Stimulated activated CD4-positive, alpha-beta T cell treated with anti-CD3 and anti-CD28 coated beads, Interleukin-12 subunit alpha, Interleukin-12 subunit beta, amount 100 ng/mL, for 4 hours (primary cell): ENCODE results near the gene SHISA6.

Source experiments
- DNase-seq: peaks from one replicate; pipeline ENCODE4 v3.0.0-alpha.2; 2020

Gene SHISA6

GRCh38 chr17:11467639-11468038 lies 226.6 kb downstream of the SHISA6 start:
- DNase-seq, result no peak

DNA sequence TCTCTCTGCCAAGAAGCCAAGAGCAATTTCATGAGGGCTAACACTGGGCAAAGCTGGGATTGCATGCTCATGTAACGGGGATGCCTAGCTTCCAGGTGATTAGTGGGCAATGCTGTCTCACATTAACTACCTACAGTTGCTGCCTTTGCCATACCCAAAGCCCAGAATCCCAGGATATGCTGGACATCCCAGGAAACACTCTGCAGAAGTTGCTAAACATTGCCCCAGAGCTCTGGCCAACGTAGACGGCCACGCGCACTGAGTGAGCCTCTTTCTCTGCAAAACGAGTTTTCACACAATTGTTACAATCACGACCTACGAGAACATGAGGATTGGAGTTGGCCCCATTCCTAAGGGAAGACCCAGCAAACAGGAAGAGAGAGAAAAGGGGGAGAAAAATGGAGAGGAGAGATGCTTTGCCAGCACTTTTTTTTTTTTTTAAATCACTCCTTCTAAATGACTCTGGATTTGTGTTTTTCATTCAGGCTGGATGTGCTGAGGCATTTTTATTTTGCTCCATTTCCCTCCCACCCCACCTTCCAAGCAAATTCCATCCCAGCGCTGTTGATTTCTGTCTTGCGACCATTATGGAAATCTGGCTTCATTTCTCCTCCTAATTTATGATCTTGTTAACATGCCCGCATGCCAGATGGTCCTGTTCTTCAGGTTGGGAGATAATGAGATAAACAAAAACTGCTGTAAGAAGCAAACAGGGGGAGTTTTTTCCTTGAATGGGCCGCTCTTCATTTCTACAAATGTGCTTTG lies 244.5 kb downstream of the SHISA6 start:
- no peak for DNase-seq

DNA sequence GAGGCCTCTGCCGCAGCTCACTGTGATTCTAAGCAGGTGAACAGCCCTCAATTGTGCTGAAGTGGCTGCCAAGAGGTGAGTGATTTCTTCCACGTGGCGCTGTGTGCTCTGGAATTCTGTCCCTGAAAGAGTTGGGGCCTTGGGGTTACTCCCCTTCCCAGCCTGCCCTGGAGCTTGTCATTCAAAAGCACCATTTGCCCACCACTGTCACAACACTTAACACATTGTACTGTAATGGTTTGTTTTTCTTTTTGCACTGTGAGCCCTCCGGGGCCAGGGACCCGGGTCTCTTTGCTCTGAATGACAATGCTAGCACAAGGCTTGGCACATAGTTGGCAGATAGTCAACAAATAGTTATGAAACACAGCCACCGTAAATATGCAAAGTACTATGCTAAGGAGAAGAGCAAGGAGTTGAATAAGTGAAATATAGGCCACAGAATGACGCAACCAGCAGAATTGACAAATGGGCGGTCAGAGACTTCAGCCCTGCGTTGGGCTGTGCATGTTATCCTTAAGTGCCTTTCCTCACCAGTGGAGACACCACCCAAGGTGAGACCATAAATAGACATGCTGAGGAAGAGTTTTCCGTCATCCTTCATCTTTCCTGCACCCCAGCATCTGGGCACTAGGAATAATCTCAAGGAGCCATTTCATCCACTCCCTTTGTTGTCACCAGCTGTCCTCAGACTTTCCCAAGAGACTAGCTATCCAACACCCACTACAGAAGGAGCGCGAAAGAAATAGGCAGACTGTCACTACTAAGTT lies 245.3 kb downstream of the SHISA6 start:
- no peak for DNase-seq

DNA sequence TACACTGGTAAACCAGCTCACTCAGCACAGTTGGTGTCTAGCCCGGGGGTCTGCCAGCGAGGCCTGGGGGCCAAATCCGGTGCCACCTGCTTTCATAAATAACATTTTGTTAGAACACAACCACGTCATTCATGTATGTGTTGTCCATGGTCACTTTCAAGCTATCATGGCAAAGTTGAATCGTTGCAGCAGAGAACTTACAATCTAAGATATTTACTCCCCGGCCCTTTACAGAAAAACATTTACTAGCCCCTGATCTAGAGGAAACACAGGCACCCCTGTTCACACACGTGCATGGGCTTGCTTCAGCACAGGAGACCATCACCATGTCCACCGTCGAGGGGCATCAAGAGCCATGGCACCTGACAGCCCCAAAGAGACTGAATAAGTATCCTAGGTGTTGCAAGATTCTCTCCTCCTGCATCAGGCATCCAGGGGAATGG lies 245.9 kb downstream of the SHISA6 start:
- DNase-seq, result no peak

DNA sequence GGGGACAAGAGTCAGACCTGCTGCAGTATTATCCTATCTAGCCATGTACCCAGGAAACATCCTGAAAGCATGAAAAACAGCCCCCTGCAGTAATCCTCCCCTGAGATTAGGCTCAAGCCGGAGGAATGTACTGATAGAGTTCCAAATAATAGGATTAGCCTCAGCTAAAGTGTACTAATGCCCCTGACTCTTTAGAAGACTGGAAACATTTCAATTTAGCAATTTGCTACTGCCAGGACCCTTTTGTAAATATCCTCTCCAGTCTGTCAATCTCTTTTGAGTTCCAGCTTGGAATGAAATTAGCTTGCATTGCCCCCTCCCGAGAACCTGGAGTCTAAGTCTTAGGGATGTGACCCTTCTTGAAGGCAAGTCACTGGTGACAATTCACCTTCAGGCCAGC lies 246.5 kb downstream of the SHISA6 start:
- no peak for DNase-seq

- no peak for DNase-seq
These were observed 247.4 kb downstream of the SHISA6 start for GRCh38 chr17:11488407-11488806.

DNA sequence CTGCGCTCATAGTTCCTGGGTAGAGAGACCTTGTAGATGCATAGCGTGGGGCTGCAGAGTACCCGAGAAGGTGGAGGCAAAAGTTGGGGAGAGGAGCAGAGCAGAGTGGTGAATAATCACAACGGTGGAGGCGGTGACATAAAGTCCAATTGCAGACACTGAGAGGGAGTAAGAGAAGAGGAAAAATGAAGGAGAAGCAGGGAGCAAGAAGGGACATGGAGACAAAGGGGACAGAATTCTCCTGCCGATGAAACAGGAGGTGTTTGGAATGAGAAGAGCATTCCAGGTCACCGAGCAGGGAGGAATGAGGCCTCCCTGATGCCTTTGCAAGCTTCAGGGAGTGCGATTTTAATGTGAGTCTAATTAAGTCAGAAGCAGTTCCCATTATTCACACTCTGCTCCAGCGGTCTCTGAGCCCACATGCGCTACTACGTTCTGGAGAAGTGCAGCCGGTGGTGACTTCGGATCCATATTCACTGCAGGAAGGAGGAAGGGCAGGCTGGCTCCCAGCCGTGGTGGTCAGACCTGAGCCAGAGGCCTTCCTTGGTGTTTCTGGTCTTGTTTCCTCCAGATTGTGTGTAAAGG lies 249.2 kb downstream of the SHISA6 start:
- DNase-seq, result no peak

GRCh38 chr17:11492511-11492910 lies 251.5 kb downstream of the SHISA6 start:
- no peak for DNase-seq

DNA sequence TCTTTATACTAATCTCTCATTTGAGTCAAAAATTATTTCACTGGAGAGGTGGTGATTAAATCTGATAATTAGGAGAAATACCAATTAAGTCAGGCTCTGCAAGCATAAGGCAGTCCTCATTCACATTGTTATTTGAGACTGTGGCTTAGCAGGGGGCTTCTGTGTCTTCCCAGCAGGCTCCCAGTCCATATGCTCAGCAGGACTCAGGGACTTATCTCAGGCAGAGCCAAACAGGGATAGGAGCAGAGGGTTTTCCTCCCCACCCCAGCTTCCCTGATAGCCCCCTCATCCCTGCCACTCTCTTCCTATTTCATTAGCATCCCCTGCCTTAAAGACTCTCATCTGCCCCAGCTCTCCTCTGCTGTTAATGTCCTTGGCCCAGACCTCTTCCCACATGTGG lies 252.9 kb downstream of the SHISA6 start:
- no peak for DNase-seq

GRCh38 chr17:11495613-11496012 lies 254.6 kb downstream of the SHISA6 start:
- no peak for DNase-seq

DNA sequence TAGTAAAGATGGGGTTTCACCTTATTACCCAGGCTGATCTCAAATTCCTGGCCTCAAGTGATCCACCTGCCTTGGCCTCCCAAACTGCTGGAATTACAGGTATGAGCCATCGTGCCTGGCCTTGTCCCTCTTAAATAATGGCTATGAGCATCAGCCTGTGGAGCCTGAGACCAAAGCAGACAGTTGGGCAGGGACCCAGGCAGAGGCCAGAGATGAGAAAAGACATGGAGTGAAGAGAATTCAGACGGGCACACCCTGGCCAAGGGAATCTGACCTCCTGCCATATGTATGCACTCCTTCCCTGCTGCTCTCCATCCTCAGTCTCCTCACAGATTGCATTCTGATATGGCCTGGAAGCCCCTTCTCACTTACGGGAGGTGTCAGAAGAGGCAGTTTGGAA lies 258.9 kb downstream of the SHISA6 start:
- no peak for DNase-seq

GRCh38 chr17:11503308-11504035 lies 262.5 kb downstream of the SHISA6 start:
- DNase-seq, result no peak

GRCh38 chr17:11506635-11507034 lies 265.6 kb downstream of the SHISA6 start:
- no peak for DNase-seq

DNA sequence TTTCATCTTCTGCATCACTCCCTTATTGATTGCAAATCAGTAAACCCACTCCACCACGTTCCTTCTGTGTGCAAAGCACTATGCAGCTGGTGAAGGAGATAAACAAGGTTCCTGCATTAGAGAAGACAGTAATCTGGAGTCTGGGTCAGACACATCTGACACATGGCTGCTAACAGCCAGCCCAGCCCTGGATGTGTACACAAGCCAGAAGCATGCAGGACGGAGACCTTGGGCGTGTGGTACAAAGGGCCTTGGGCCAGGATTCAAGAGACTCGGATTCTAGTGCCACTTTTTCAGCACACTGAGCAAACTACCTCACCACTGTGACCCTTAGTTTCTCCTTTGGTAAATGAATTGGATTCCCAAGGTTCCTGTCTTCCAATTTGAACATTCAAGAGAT lies 270.7 kb downstream of the SHISA6 start:
- DNase-seq, result no peak

DNA sequence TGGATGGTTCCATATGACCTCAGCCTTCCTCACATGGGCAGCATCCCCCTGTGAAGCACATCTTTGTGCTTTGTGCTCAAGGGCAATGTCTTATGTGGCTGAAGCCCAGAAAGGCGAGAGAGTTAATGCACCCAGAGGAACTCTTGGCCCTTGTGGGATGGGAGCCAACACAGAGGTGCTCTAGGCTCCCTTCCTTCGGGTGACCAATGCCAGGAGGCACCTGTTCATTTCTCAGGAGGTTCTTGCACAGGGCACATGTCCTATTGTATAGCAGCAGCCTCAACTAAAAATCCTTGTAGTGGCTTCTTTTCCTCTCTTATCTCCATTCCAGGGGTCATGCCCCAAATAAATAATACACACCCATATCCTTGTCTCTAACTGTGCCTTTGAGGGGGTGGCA lies 273.6 kb downstream of the SHISA6 start:
- DNase-seq, result no peak

DNA sequence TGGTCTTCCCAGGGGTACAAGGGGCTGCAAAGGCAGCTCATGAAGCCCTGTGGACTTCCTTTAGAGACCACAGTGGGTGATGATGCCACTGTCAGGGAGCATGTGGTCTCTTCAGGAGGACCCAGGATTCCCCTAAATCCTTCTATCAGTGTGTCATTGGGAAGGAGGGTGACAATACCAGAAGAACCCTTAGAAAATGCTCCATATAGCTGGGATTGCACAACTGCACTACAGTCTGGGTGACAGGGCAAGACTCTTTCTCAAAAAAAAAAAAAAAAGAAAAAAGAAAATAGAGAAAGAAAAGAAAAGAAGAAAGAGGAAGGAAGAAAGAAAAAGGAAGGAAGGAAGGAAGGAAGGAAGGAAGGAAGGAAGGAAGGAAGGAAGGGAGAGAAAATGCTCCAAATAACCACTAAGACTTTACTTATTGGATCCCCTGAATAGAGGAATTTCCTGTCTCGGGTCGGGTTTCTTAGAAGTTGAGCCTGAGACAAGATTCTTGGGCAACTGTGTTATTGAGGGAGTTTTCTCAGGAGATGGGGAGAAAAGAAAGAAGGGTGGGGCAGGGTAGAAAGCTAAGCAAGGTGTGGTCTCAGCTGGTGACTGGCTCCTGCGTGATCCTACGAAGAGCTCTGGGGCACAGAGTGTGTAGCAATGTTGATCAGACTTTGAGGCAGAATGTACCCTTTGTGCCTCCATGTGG lies 274.1 kb downstream of the SHISA6 start:
- no peak for DNase-seq

- DNase-seq, result no peak
These were observed 274.9 kb downstream of the SHISA6 start for GRCh38 chr17:11515901-11516300.

DNA sequence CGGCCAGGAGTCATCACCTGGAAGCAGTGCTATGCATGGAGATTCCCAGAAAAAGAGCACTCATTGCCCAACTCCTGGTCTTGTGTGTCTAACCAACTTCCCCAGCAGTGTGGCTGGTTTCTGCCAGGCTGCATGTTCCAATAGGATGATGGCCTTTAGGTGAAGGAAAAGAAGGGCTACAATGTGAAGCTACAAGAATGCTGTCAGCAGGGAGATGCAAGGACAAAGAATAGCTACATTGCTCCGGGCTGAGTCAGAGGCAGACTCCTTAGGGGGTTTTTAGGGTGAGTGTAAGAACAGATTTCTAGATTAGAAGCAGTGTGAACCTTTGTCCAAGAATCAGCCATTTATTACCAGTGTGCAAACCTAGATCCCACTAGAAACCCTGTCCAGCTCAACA lies 294.2 kb downstream of the SHISA6 start:
- no peak for DNase-seq

GRCh38 chr17:11538366-11538765 lies 297.4 kb downstream of the SHISA6 start:
- no peak for DNase-seq

DNA sequence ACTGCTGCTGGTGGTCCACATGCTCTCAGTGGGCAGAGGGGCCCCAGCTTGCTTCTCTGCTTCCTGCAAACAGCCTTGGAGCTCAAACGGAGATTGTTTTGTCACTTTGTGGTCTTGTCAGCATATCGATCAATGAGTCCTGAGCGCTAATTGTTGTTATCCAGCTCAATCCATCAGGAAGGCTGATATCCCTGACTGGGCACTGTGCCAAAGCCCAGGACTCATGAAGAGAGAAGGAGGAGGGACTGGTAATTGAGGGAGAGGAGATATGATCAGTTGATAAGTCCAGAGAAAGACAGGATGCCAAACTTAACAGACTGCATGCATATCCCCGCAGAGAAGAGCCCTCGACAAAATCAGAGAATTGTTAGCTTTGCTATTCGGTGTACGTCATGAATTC lies 298.6 kb downstream of the SHISA6 start:
- DNase-seq, result no peak

DNA sequence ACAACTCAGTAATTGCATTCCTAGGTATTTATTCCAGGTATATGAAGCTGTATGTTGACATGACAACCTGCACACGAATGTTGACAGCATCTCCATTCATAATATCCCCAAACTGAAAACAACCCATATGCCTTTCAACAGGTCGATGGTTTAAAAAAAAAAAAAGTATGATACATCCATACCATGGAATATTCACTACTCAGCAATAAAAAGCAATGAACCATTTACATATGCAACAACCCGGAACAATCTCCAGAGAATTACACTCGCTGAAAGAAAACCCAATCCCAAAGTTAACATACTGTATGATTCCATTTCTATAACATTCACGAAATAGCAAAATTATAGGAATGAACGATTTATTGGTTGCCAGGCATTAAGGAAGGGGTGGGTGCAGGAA lies 304.0 kb downstream of the SHISA6 start:
- no peak for DNase-seq

DNA sequence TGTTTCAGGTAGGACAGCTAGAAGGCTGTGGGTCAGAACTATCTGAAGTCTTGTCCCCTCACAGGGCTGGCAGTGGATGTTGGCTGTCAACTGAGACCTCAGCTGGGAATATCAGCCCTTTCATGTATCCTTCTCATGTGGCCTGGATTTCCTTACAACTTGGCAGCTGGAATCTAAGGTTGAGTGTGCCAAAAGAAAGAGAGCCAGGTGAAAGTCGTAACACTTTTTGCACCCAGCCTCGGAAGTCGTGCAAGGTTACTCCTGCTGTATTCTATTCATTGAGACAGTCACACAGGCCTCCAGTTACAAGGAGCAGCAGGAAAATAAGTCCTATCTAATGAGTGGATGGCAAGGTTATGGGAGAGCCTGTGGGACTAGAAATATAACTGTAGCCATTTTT lies 304.7 kb downstream of the SHISA6 start:
- DNase-seq, result no peak

- no peak for DNase-seq
These were observed 306.8 kb downstream of the SHISA6 start for GRCh38 chr17:11547853-11548252.
